ENCODE results near the gene MEIOC.

MEIOC gene

GRCh38 chr17:44655983-44656710, at the start of gene MEIOC:
Gene MEIOC (plus strand): TSS chr17:44656468. CDS start chr17:44656614, 146 bp downstream.
- H3K27me3 ChIP-seq = peaks cover 87% of the 10 kb centered on the region
- H3K9me3 ChIP-seq = no peaks in the 10 kb centered on the region
- H3K27ac ChIP-seq = no peak within 1 kb of the TSS
- peaks cover 4 to 14% of the 10 kb centered on the region in 2 experiments for H3K4me1 ChIP-seq (ENCODE audit: control insufficient read depth in 1 of 2, insufficient read depth in 1 of 2, low read depth in 1 of 2, low read length in 1 of 2)
- no peaks in the 10 kb centered on the region for H3K36me3 ChIP-seq
- H3K4me3 ChIP-seq (ENCODE audit: low read depth in 1 of 2, low read length in 1 of 2) = peak within 1 kb of the TSS; percentile 43 to 59
- TF ChIP-seq CTCF (IDR thresholded peaks at IDR 0.05) = no peak

GRCh38 chr17:44606658-44607057, 49.6 kb upstream of the MEIOC start:
- no peak for TF ChIP-seq CTCF (IDR thresholded peaks at IDR 0.05)
- Histone ChIP-seq H3K27ac (no peak overlapping the region), H3K9me3 (no peaks in the 10 kb centered on the region), H3K36me3 (no peaks in the 10 kb centered on the region), H3K4me3 (ENCODE audit: low read depth in 1 of 2, low read length in 1 of 2) (no peak overlapping the region), H3K27me3 (no peaks in the 10 kb centered on the region), H3K4me1 (ENCODE audit: control insufficient read depth in 1 of 2, insufficient read depth in 1 of 2, low read depth in 1 of 2, low read length in 1 of 2) (peaks cover 6% of the 10 kb centered on the region in 2 experiments)

- Histone ChIP-seq H3K9me3 (no peaks in the 10 kb centered on the region), H3K4me1 (ENCODE audit: control insufficient read depth in 1 of 2, insufficient read depth in 1 of 2, low read depth in 1 of 2, low read length in 1 of 2) (peaks cover 6% of the 10 kb centered on the region in 2 experiments), H3K4me3 (ENCODE audit: low read depth in 1 of 2, low read length in 1 of 2) (no peak overlapping the region), H3K27me3 (no peaks in the 10 kb centered on the region), H3K36me3 (no peaks in the 10 kb centered on the region), H3K27ac (no peak overlapping the region)
- TF ChIP-seq CTCF (IDR thresholded peaks at IDR 0.05) = no peak
Measured at GRCh38 chr17:44607836-44608690, 48.2 kb upstream of the MEIOC start.

GRCh38 chr17:44608727-44609435, 47.4 kb upstream of the MEIOC start:
- Histone ChIP-seq H3K9me3 (no peaks in the 10 kb centered on the region), H3K27ac (no peak overlapping the region), H3K27me3 (no peaks in the 10 kb centered on the region), H3K4me3 (ENCODE audit: low read depth in 1 of 2, low read length in 1 of 2) (no peak overlapping the region), H3K36me3 (no peaks in the 10 kb centered on the region), H3K4me1 (ENCODE audit: control insufficient read depth in 1 of 2, insufficient read depth in 1 of 2, low read depth in 1 of 2, low read length in 1 of 2) (peaks cover 6% of the 10 kb centered on the region in 2 experiments)
- no peak for TF ChIP-seq CTCF (IDR thresholded peaks at IDR 0.05)

GRCh38 chr17:44610331-44610730, 45.9 kb upstream of the MEIOC start:
- H3K9me3 ChIP-seq = no peaks in the 10 kb centered on the region
- H3K4me3 ChIP-seq (ENCODE audit: low read depth in 1 of 2, low read length in 1 of 2) = no peak overlapping the region
- no peak overlapping the region for H3K27ac ChIP-seq
- H3K4me1 ChIP-seq (ENCODE audit: control insufficient read depth in 1 of 2, insufficient read depth in 1 of 2, low read depth in 1 of 2, low read length in 1 of 2) = peaks cover 6% of the 10 kb centered on the region in 2 experiments
- no peaks in the 10 kb centered on the region for H3K36me3 ChIP-seq
- no peak for TF ChIP-seq CTCF (IDR thresholded peaks at IDR 0.05)
- no peaks in the 10 kb centered on the region for H3K27me3 ChIP-seq
